NK-92 (cell line): Measurements from ENCODE around the gene AURKAIP1.
"Not testable (repeated sequence)": the region's sequence is repeated elsewhere in the genome, so short reads cannot be mapped to it uniquely, and the experiment has no call there.

Experiments
- DNase-seq: peaks from one replicate; lab custom pipeline; 2025; ENCODE audit not compliant: unreplicated experiment; lab: John Stamatoyannopoulos, UW

AURKAIP1 gene

DNA sequence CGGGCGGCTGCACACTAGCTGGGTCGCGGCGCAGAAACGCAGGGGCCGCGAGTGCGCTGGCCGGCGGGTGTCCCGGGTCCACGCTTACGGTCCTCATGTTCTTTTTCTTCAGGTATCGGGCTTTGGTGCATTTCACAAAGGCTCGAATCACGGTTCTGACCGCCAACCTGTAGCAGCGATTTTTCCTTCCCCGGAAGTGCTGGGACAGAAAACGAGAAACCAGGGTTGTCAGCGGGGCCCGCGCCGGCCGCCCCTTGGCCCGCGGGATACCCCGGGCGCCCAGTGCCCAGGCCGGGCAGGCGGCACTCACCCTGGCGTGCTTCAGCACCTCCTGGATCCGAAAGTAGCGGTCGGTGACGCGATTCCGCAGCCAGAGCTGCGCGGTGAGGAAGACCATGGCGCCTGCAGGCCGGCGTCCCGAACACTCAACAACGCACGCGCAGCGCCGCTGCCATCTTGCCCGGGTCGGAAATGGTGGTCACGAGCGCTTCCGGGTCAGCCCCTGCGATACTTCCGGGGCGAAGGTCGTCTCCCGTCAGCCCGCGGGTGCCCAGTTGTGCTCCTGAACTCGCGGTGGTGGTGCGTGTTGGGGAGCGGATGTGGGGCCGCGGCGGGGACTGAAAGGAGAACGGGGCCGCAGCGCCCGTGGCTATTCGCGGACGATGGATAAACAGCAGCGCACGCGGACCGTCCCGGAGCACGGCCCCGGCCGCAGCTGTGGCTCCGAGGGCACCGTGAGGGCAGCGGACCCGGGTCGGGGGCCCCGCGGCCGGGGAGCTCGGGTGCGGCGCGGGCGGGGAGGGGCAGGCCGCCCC is 32.0 kb upstream of the AURKAIP1 start, which contains the start of gene MRPL20:
Gene MRPL20 (minus strand): TSS at position 473 of the 815 bp plus-strand sequence. CDS start 76 bp downstream, at position 397.
- DNase-seq = peak; percentile 75

- no peak for DNase-seq
These were observed 31.3 kb upstream of the AURKAIP1 start for GRCh38 chr1:1406101-1406820.

- DNase-seq = no peak
These were observed 28.6 kb upstream of the AURKAIP1 start for GRCh38 chr1:1403653-1404052.

DNA sequence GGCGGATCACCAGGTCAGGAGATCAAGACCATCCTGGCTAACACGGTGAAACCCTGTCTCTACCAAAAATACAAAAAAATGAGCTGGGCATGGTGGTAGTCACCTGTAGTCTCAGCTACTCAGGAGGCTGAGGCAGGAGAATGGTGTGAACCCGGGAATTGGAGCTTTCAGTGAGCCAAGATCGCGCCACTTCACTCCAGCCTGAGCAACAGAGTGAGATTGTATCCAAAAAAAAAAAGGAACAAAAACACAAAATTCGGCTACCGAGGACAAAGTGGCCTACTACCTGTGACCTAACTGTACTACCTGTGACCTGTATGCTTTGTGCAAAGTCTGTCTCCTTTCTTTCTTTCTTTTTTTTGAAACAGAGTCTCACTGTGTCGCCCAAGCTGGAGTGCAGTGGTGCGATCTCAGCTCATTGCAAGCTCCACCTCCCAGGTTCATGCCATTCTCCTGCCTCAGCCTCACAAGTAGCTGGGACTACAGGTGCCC is 27.9 kb upstream of the AURKAIP1 start:
- not testable (repeated sequence) for DNase-seq

DNA sequence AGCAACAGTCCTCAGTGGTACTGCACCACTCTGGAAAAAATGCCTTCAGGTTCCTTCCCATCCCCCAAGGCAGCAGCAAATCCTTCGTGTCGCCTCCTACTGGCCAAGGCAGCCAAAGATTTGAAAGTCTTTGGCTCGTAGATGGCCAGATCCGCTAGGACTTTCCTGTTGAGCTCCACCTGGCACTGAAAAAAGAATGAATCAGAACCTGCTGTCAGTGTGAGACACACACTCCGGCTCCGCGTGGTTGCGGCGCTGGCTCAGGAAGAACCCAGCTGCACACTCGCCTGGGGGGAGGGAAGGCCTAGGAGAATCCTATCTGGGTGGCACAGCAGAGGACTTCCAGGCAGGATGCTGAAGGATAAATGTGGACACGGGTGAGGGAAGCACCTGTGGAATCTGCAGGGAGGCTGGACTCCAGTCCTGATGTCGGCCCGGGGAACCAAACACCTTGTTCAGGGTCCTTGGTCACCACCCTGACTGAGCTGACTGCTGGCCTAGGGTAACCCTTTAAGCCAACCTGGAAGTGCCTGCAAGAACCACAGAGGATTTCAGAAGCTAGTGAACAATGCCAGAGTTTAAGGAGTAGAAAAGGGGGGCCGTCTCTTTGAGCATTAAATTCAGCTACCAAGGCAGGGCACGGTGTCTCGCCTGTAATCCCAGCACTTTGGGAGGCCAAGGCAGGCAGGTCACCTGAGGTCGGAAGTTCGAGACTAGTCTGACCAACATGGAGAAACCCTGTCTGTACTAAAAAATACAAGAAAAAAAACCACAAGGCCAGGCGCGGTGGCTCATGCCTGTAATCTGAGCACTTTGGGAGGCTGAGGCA is 27.3 kb upstream of the AURKAIP1 start:
- no peak for DNase-seq

- DNase-seq = no peak
These were observed 26.5 kb upstream of the AURKAIP1 start for GRCh38 chr1:1401457-1402010.

- DNase-seq = no peak
These were observed 25.8 kb upstream of the AURKAIP1 start for GRCh38 chr1:1400576-1401456.

GRCh38 chr1:1399872-1400575 is 25.0 kb upstream of the AURKAIP1 start:
- no peak for DNase-seq

DNA sequence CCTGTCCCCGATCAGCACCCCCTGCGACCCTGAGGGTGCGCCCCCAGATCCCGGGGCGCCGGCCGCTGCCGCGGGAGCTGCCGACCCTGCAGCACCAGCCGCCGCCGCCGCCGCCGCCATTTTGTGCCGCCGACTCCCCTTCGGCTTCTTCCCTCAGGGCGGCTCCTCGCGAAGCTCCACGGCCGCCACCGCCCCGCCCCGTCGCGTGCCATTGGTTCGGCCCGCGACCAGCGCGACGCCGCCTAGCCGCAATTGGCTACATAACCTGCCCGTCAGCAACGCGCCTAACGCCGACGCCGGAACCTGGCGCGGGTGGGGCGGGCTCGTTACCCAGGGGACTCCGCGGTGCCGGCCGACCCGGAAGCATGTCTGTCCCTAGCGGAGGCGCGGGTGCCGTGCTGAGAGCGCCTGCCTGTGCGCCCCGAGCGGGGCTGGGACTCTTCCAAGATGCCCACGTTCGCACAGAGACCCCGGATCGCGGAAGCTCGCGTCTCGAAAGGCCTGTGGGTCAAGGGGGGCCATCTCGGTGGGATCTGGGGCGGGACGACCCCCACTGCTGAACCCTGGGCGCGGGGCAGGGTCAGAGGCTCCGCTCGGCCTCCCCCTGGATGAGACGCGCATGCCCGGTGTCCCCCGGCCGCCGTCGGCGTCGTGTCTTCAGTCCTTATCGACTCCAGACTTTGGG is 24.3 kb upstream of the AURKAIP1 start, which contains the start of gene CCNL2:
Gene CCNL2 (minus strand): TSS at position 149 of the 685 bp plus-strand sequence. CDS start 29 bp downstream, at position 120.
- peak; percentile 86 for DNase-seq

- no peak for DNase-seq
These were observed 23.7 kb upstream of the AURKAIP1 start for GRCh38 chr1:1398677-1399186.

- no peak for DNase-seq
These were observed 23.0 kb upstream of the AURKAIP1 start for GRCh38 chr1:1397839-1398523.

DNA sequence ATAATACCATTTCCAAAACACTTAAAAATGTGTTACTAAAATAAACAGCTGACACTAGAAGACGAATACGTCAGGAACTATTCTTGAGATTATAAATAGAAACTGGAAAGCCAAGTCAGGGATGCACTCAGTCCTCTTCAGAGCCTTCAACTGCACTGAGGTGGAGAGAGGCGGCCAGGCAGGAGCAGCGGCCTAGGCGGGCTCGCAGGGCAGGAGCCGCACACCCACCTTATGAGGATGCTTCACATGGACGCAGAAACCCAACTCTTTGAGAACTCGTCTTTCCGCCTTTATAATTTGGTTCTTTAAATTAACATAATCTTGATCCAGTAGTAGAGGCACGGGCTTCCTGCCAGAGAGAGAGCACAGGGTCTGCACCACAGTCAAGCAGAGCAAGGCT is 20.2 kb upstream of the AURKAIP1 start:
- DNase-seq = no peak

DNA sequence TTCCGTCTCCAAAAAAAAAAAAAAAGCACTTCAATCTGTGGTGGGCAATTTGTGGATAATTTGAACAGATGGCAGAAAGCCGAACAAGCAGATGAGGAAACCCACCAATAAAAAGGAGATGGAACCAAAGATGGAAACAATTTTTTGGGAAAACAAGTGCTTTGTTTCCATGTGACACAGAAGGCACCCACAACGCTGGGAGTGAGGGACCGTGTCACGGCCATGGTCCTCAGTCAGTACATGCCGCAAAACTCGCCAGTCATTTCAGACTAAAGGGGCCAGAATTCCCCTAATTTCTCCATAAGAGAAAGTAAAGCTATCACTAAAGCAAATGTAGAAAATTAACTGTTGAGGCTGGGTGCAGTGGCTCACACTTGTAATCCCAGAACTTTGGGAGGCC is 19.1 kb upstream of the AURKAIP1 start:
- DNase-seq = no peak

- DNase-seq = no peak
These were observed 18.4 kb upstream of the AURKAIP1 start for GRCh38 chr1:1393428-1393827.

DNA sequence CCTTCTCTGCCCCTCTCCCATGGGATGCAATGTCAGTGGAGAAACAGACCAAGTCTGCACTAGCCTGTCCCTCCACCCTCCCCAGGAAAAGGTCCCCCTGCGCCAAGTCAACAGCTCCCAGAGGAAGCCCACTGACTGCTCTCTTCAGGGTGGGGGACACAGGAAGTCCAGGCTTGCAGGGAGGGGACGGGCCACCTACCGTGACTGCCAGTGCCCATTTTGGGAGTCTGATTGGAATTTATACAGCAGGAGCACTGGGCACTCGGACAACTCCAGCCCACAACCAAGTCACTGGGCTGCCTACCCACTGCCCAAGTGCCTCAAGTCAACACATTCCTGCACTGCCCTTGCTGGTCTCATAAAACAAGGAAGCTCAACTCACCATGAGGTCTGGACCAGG is 18.0 kb upstream of the AURKAIP1 start:
- no peak for DNase-seq

GRCh38 chr1:1391225-1391624 is 16.2 kb upstream of the AURKAIP1 start:
- DNase-seq = no peak

GRCh38 chr1:1390675-1391074 is 15.7 kb upstream of the AURKAIP1 start:
- DNase-seq = no peak

GRCh38 chr1:1388078-1388472 is 13.1 kb upstream of the AURKAIP1 start:
- DNase-seq = no peak
